Measurements from ENCODE around the gene LYST.

GRCh38 chr1:235802573-235803346 lies 63.9 kb downstream of the LYST start:
- TF ChIP-seq, protein P1, sequence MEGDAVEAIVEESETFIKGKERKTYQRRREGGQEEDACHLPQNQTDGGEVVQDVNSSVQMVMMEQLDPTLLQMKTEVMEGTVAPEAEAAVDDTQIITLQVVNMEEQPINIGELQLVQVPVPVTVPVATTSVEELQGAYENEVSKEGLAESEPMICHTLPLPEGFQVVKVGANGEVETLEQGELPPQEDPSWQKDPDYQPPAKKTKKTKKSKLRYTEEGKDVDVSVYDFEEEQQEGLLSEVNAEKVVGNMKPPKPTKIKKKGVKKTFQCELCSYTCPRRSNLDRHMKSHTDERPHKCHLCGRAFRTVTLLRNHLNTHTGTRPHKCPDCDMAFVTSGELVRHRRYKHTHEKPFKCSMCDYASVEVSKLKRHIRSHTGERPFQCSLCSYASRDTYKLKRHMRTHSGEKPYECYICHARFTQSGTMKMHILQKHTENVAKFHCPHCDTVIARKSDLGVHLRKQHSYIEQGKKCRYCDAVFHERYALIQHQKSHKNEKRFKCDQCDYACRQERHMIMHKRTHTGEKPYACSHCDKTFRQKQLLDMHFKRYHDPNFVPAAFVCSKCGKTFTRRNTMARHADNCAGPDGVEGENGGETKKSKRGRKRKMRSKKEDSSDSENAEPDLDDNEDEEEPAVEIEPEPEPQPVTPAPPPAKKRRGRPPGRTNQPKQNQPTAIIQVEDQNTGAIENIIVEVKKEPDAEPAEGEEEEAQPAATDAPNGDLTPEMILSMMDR (IDR thresholded peaks at IDR 0.05) = no peak
- TF ChIP-seq POLR2AphosphoS5 (IDR thresholded peaks at IDR 0.05) (no peak), POLR2A (IDR thresholded peaks at IDR 0.05) (no peak), EP300 (IDR thresholded peaks at IDR 0.05; ENCODE audit: low read depth) (no peak)
